ENCODE measurements around the gene ATP11B. TPM values are rescaled to one million over a fixed set of nuclear protein-coding genes. Genes with fewer than 3 reads are reported as not detected.
A peak's percentile ranks its signal among the peaks of the same experiment; 100 is the strongest.
"Not testable (repeated sequence)": the region's sequence is repeated elsewhere in the genome, so short reads cannot be mapped to it uniquely, and the experiment has no call there.

Gene ATP11B
- total RNA-seq, 2 donors from 2014 or later: 38.5 to 49.4 TPM

GRCh38 chr3:182818296-182818978, 25.1 kb downstream of the ATP11B start:
- DNase-seq: no peak
- intact Hi-C loops (cut with DNase I): no loop called here
- ATAC-seq: no peak

GRCh38 chr3:182821221-182821981, 28.1 kb downstream of the ATP11B start:
- DNase-seq (no peak), ATAC-seq (no peak)
- intact Hi-C loops (cut with DNase I): no loop called here

GRCh38 chr3:182822260-182822659, 29.0 kb downstream of the ATP11B start:
- intact Hi-C loops (cut with DNase I); DNase-seq; ATAC-seq: not testable (repeated sequence)

- intact Hi-C loops (cut with DNase I): no loop called here
- ATAC-seq (no peak), DNase-seq (no peak)
These were observed 31.7 kb downstream of the ATP11B start for GRCh38 chr3:182824957-182825356.

GRCh38 chr3:182829761-182830405, 36.6 kb downstream of the ATP11B start:
- DNase-seq (no peak), ATAC-seq (no peak)
- intact Hi-C loops (cut with DNase I): no loop called here

- intact Hi-C loops (cut with DNase I): loop anchor here (5.0 kb wide), 2 partner anchors 121 to 126 kb away; no protein-coding TSS in a partner anchor
- DNase-seq (no peak), ATAC-seq (no peak)
These were observed 44.7 kb downstream of the ATP11B start for GRCh38 chr3:182837855-182838454.

- DNase-seq: no peak
- intact Hi-C loops (cut with DNase I): no loop called here
- no peak for ATAC-seq
These were observed 50.2 kb downstream of the ATP11B start for GRCh38 chr3:182843478-182843877.

- DNase-seq: no peak
- intact Hi-C loops (cut with DNase I): no loop called here
- no peak for ATAC-seq
These were observed 55.6 kb downstream of the ATP11B start for GRCh38 chr3:182848906-182849305.

- DNase-seq (no peak), ATAC-seq (no peak)
- intact Hi-C loops (cut with DNase I): no loop called here
These were observed 61.8 kb downstream of the ATP11B start for GRCh38 chr3:182855076-182855475.

- ATAC-seq (no peak), DNase-seq (no peak)
- intact Hi-C loops (cut with DNase I): no loop called here
These were observed 68.0 kb downstream of the ATP11B start for GRCh38 chr3:182861348-182861747.

GRCh38 chr3:182862159-182862860, 69.0 kb downstream of the ATP11B start:
- intact Hi-C loops (cut with DNase I): no loop called here
- DNase-seq (no peak), ATAC-seq (no peak)

GRCh38 chr3:182869059-182869458, 75.8 kb downstream of the ATP11B start:
- intact Hi-C loops (cut with DNase I): no loop called here
- no peak for ATAC-seq
- DNase-seq: no peak

GRCh38 chr3:182870917-182871316, 77.6 kb downstream of the ATP11B start:
- ATAC-seq; intact Hi-C loops (cut with DNase I); DNase-seq: not testable (repeated sequence)

GRCh38 chr3:182879031-182879611, 85.8 kb downstream of the ATP11B start:
- no peak for ATAC-seq
- intact Hi-C loops (cut with DNase I): no loop called here
- no peak for DNase-seq

- intact Hi-C loops (cut with DNase I): no loop called here
- DNase-seq (no peak), ATAC-seq (no peak)
These were observed 93.2 kb downstream of the ATP11B start for GRCh38 chr3:182886497-182886896.

- intact Hi-C loops (cut with DNase I): no loop called here
- ATAC-seq (peak in 1 of 2 donors; percentile 53), DNase-seq (no peak)
These were observed 96.8 kb downstream of the ATP11B start for GRCh38 chr3:182889948-182890629.

GRCh38 chr3:182891364-182891763, 98.1 kb downstream of the ATP11B start:
- ATAC-seq: no peak
- intact Hi-C loops (cut with DNase I): no loop called here
- DNase-seq: no peak

- intact Hi-C loops (cut with DNase I): no loop called here
These were observed 98.9 kb downstream of the ATP11B start for GRCh38 chr3:182892226-182892625.

More at GRCh38 chr3:182892226-182892625, 98.9 kb downstream of the ATP11B start:
- DNase-seq: no peak
- ATAC-seq: no peak
